Osteoblast (primary cell): ENCODE data around the gene DROSHA. TPM values are rescaled to one million over a fixed set of nuclear protein-coding genes. Genes with fewer than 3 reads are reported as not detected.
"Not testable (repeated sequence)": the region's sequence is repeated elsewhere in the genome, so short reads cannot be mapped to it uniquely, and the experiment has no call there.

Experiments used
- DNase-seq: peaks from one replicate; pipeline ENCODE4 v3.0.0; 2011; ENCODE audit warnings: low spot score, mixed read lengths; ENCODE audit not compliant: insufficient read length; ENCODE audit errors: missing footprints
- H2AFZ ChIP-seq: 2 replicates; pipeline ENCODE4 v1.6.0; 2011; ENCODE audit warnings: mild to moderate bottlenecking, low read length
- H3K27ac ChIP-seq: 2 replicates; pipeline ENCODE4 v1.5.1; 2011; ENCODE audit warnings: mild to moderate bottlenecking, low read depth, low read length, moderate library complexity
- H3K27me3 ChIP-seq: 2 replicates; pipeline ENCODE4 v1.6.0; 2012; ENCODE audit warnings: mild to moderate bottlenecking, control low read depth, inconsistent platforms, low read length, moderate library complexity; ENCODE audit not compliant: insufficient read depth
- H3K36me3 ChIP-seq: 2 replicates; pipeline ENCODE4 v1.5.1; 2011; ENCODE audit warnings: mild to moderate bottlenecking, low read length, control low read depth, moderate library complexity; ENCODE audit not compliant: insufficient read depth
- H3K4me1 ChIP-seq: 2 replicates; pipeline ENCODE4 v1.5.1; 2011; ENCODE audit warnings: mild to moderate bottlenecking, low read length, control low read depth, moderate library complexity; ENCODE audit not compliant: insufficient read depth
- H3K4me2 ChIP-seq: 2 replicates; pipeline ENCODE4 v1.6.0; 2011; ENCODE audit warnings: mild to moderate bottlenecking, low read length; ENCODE audit not compliant: insufficient read depth
- H3K4me3 ChIP-seq: fragments of 200-600 bp; sonication (generic); 3 replicates; pipeline ENCODE4 v1.5.1; 2012; ENCODE audit warnings: mild to moderate bottlenecking, low read length, inconsistent platforms; ENCODE audit not compliant: insufficient read depth
- H3K79me2 ChIP-seq: 2 replicates; pipeline ENCODE4 v1.6.0; 2012; ENCODE audit warnings: mild to moderate bottlenecking, low read length, control low read depth, inconsistent platforms; ENCODE audit not compliant: insufficient read depth
- H3K9me3 ChIP-seq: 2 replicates; pipeline ENCODE4 v1.5.1; 2011; ENCODE audit warnings: low read depth, low read length, control low read depth
- H4K20me1 ChIP-seq: 2 replicates; pipeline ENCODE4 v1.6.0; 2012; ENCODE audit warnings: mild to moderate bottlenecking, low read length, control low read depth; ENCODE audit not compliant: insufficient read depth
- CTCF ChIP-seq: IDR thresholded peaks from 2 replicates; pipeline ENCODE4 v1.5.1; 2011; ENCODE audit warnings: mild to moderate bottlenecking, low read depth, low read length, moderate library complexity; ENCODE audit errors: extremely low read depth
- total RNA-seq: library from RNA; depleted of rRNA; stranded (reverse); fragments of >200 nt; gene quantifications from 2 replicates; pipeline ENCODE4 v1.2.3, GENCODE V29; 2012

The DROSHA gene
- total RNA-seq, 1 donor: 32.9 TPM

DNA sequence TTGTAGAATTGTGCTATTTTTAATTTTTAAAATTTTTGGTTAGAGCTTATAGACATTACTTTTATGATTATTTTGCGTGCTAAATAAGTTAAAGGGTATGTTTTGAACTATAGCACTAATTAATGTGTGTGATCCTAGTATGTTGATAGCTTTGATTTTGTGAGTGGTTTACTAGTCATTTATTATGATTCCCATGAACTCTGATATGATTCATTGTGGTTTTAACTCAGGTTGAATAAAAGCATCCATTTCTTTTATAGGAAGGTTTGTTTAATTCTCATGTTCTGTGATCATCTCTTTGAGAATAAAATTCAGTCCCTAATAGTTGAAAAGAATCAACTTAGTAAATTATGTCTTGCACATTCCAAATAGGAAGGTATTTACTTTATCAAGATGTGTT, 22.7 kb upstream of the DROSHA start:
- Histone ChIP-seq H3K27ac (peak overlapping the region; percentile 49), H3K4me3 (no peak overlapping the region)
- no peak for TF ChIP-seq CTCF

DNA sequence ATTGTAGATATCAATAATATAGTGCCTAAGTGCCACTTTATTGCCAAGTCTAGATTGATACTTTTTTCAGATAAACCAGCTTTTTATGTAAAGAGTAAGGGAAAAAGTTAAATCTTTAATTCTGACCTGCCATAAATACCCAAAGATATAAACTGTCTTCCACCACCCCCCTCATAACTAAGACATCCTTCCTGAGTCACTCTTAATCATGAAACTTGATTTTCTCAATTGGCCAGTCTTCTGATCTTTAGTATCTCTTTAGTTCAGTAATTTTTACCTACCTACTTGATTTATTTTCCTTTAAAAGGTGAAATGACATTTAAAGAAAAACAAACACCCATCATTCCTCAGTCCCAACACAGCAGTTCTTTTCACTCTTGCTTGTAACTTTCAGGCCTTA, 22.0 kb upstream of the DROSHA start:
- no peaks in the 10 kb centered on the region for H3K9me3 ChIP-seq
- H2AFZ ChIP-seq: no peak overlapping the region
- TF ChIP-seq CTCF: no peak
- H3K4me2 ChIP-seq: no peak overlapping the region
- H4K20me1 ChIP-seq: peaks cover 3% of the 10 kb centered on the region
- DNase-seq: no peak
- H3K27me3 ChIP-seq: no peaks in the 10 kb centered on the region
- no peaks in the 10 kb centered on the region for H3K79me2 ChIP-seq
- H3K4me3 ChIP-seq: no peak overlapping the region
- H3K4me1 ChIP-seq: peaks cover 11% of the 10 kb centered on the region
- H3K36me3 ChIP-seq: peaks cover 37% of the 10 kb centered on the region
- peak overlapping the region; percentile 49 for H3K27ac ChIP-seq

More for the DNA sequence above, 22.7 kb upstream of the DROSHA start:
- peaks cover 11% of the 10 kb centered on the region for H3K4me1 ChIP-seq
- no peak overlapping the region for H2AFZ ChIP-seq
- peak; percentile 78 for DNase-seq
- peaks cover 3% of the 10 kb centered on the region for H4K20me1 ChIP-seq
- no peaks in the 10 kb centered on the region for H3K79me2 ChIP-seq
- peaks cover 33% of the 10 kb centered on the region for H3K36me3 ChIP-seq
- H3K27me3 ChIP-seq: no peaks in the 10 kb centered on the region
- H3K4me2 ChIP-seq: no peak overlapping the region
- H3K9me3 ChIP-seq: no peaks in the 10 kb centered on the region

DNA sequence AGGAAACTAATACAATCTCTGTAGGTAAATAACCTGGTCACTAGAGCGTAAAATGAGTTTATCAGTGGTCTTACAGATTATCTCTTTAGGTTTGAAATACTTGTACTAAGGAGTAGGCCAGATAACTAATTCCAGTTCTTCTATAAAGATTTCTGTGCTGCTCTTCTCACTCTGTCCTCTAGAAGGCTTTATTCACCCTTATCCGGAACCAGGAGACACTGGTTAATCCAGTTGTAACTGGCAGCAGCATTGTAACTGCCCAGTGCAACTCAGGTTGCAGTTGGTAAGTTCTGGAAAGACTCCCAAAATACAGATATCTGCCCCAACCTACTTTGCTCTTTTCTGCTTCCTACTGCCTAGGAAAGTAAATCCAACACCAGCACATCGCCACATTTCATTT, 20.0 kb upstream of the DROSHA start:
- peaks cover 45% of the 10 kb centered on the region for H3K36me3 ChIP-seq
- peaks cover 11% of the 10 kb centered on the region for H3K4me1 ChIP-seq
- no peak overlapping the region for H3K4me2 ChIP-seq
- no peaks in the 10 kb centered on the region for H3K79me2 ChIP-seq
- no peak for DNase-seq
- no peaks in the 10 kb centered on the region for H3K9me3 ChIP-seq
- H3K4me3 ChIP-seq: no peak overlapping the region
- no peaks in the 10 kb centered on the region for H3K27me3 ChIP-seq
- H3K27ac ChIP-seq: no peak overlapping the region
- no peak overlapping the region for H2AFZ ChIP-seq
- no peak for TF ChIP-seq CTCF
- peaks cover 3% of the 10 kb centered on the region for H4K20me1 ChIP-seq

GRCh38 chr5:31549114-31549513, 17.2 kb upstream of the DROSHA start:
- not testable (repeated sequence) for H4K20me1 ChIP-seq, H2AFZ ChIP-seq, H3K9me3 ChIP-seq, H3K4me1 ChIP-seq, H3K79me2 ChIP-seq, DNase-seq, H3K27me3 ChIP-seq, H3K27ac ChIP-seq, H3K4me3 ChIP-seq, H3K4me2 ChIP-seq
- peaks cover 52% of the 10 kb centered on the region for H3K36me3 ChIP-seq
